ENCODE measurements around the gene ACAP1. TPM values are rescaled to one million over a fixed set of nuclear protein-coding genes. Genes with fewer than 3 reads are reported as not detected.
A peak's percentile ranks its signal among the peaks of the same experiment; 100 is the strongest.
"Not testable (repeated sequence)": the region's sequence is repeated elsewhere in the genome, so short reads cannot be mapped to it uniquely, and the experiment has no call there.

ACAP1 gene
- total and polyA plus RNA-seq, 7 experiments from 2014 or later, result 234 to 708 (median 496) TPM

GRCh38 chr17:7332600-7333069 is 3.7 kb upstream of the ACAP1 start:
- peak overlapping the region; percentile 52 to 88 (median 76) for H3K4me3 Mint-ChIP-seq
- H3K9me3 Mint-ChIP-seq; intact Hi-C loops (cut with micrococcal nuclease); H3K27me3 ChIP-seq (ENCODE audit: control insufficient read depth in 2 of 2, insufficient read depth in 2 of 2, low read length in 2 of 2); H3K36me3 ChIP-seq (ENCODE audit: control insufficient read depth in 2 of 3, insufficient read depth in 3 of 3, low read length in 3 of 3); H3K9me3 ChIP-seq (ENCODE audit: control insufficient read depth in 2 of 3, low read length in 3 of 3); ATAC-seq; H3K27me3 Mint-ChIP-seq: not testable (repeated sequence)
- peaks cover 0 to 12% (median 5%) of the 10 kb centered on the region in 5 donors for H3K36me3 Mint-ChIP-seq
- peak in 5 of 9 donors; percentile 57 to 80 (median 64) for DNase-seq
- Histone ChIP-seq H3K4me1 (ENCODE audit: control insufficient read depth in 2 of 2, insufficient read depth in 2 of 2, low read length in 2 of 2) (peaks cover 26 to 53% of the 10 kb centered on the region in 2 donors), H3K4me3 (ENCODE audit: low read length) (peak overlapping the region; percentile 19), H3K27ac (ENCODE audit: low read depth, low read length) (peak overlapping the region; percentile 55)
- ChIA-PET POLR2A (interaction anchor here (0.7 to 22.8 kb wide), 3 partner anchors 15 to 113 kb away, joined by 3 to 336 read pairs (median 98); partner anchors contain the start of genes EIF5A and GPS2), CTCF (interaction anchor here (0.9 kb wide), 1 partner anchor 23 kb away, joined by 3 read pairs; the partner anchor contains the start of gene TMEM95)
- peak overlapping the region; percentile 38 to 96 (median 92) for H3K27ac Mint-ChIP-seq
- H3K4me1 Mint-ChIP-seq, result peaks cover 53 to 82% (median 68%) of the 10 kb centered on the region in 7 donors

GRCh38 chr17:7334938-7335538 is 1.3 kb upstream of the ACAP1 start:
- H3K4me3 ChIP-seq (ENCODE audit: low read length), result no peak overlapping the region
- intact Hi-C loops (cut with micrococcal nuclease), result loop anchor here in 1 of 2 donors (5.0 kb wide), 1 partner anchor 47 kb away; the partner anchor contains the start of gene TNK1
- Mint-ChIP-seq H3K27me3 (no peaks in the 10 kb centered on the region), H3K36me3 (peaks cover 4 to 17% (median 11%) of the 10 kb centered on the region in 5 donors), H3K27ac (peak overlapping the region; percentile 84 to 100 (median 95)), H3K4me3 (peak overlapping the region; percentile 89 to 99 (median 94)), H3K9me3 (no peaks in the 10 kb centered on the region), H3K4me1 (peaks cover 51 to 81% (median 59%) of the 10 kb centered on the region in 7 donors)
- H3K27me3 ChIP-seq (ENCODE audit: control insufficient read depth in 2 of 2, insufficient read depth in 2 of 2, low read length in 2 of 2), result no peaks in the 10 kb centered on the region
- no peak for ATAC-seq
- POLR2A ChIA-PET, result interaction anchor here (0.5 to 22.8 kb wide), 11 partner anchors 10 to 352 kb away, joined by 3 to 336 read pairs (median 8); partner anchors contain the start of genes EIF5A, GPS2, PHF23 and SLC16A13
- H3K4me1 ChIP-seq (ENCODE audit: control insufficient read depth in 2 of 2, insufficient read depth in 2 of 2, low read length in 2 of 2), result peaks cover 40 to 55% of the 10 kb centered on the region in 2 donors
- no peak for DNase-seq
- CTCF ChIA-PET, result interaction anchor here (0.8 to 5.2 kb wide), 14 partner anchors 8 to 755 kb away, joined by 3 to 53 read pairs (median 12); partner anchors contain the start of genes SLC2A4, TMEM102 and TMEM95
- peak overlapping the region; percentile 81 for H3K27ac ChIP-seq (ENCODE audit: low read depth, low read length)
- H3K9me3 ChIP-seq (ENCODE audit: control insufficient read depth in 2 of 3, low read length in 3 of 3), result no peaks in the 10 kb centered on the region
- H3K36me3 ChIP-seq (ENCODE audit: control insufficient read depth in 2 of 3, insufficient read depth in 3 of 3, low read length in 3 of 3), result peaks cover 0 to 20% (median 6%) of the 10 kb centered on the region in 3 experiments

GRCh38 chr17:7335765-7336164 is 564 bp upstream of the ACAP1 start:
- not testable (repeated sequence) for ATAC-seq; H3K27me3 ChIP-seq (ENCODE audit: control insufficient read depth in 2 of 2, insufficient read depth in 2 of 2, low read length in 2 of 2); H3K9me3 ChIP-seq (ENCODE audit: control insufficient read depth in 2 of 3, low read length in 3 of 3); H3K9me3 Mint-ChIP-seq; H3K27me3 Mint-ChIP-seq; DNase-seq
- intact Hi-C loops (cut with micrococcal nuclease), result loop anchor here (1.0 to 5.0 kb wide), 10 partner anchors 10 to 100 kb away; partner anchors contain the start of genes ELP5 (in 1 of the 2), SLC2A4 (in 1 of the 2), TMEM102 (in 1 of the 2) and TNK1 (in 1 of the 2)
- Histone ChIP-seq H3K27ac (ENCODE audit: low read depth, low read length) (peak overlapping the region; percentile 81), H3K36me3 (ENCODE audit: control insufficient read depth in 2 of 3, insufficient read depth in 3 of 3, low read length in 3 of 3) (peaks cover 0 to 24% (median 11%) of the 10 kb centered on the region in 3 experiments), H3K4me1 (ENCODE audit: control insufficient read depth in 2 of 2, insufficient read depth in 2 of 2, low read length in 2 of 2) (peaks cover 36 to 48% of the 10 kb centered on the region in 2 donors), H3K4me3 (ENCODE audit: low read length) (peak overlapping the region; percentile 99)
- ChIA-PET CTCF (interaction anchor here (1.0 to 5.2 kb wide), 13 partner anchors 9 to 290 kb away, joined by 3 to 53 read pairs (median 14); partner anchors contain the start of genes SLC2A4, TMEM102 and TMEM95), POLR2A (interaction anchor here (0.7 to 22.8 kb wide), 25 partner anchors 9 to 870 kb away, joined by 3 to 336 read pairs (median 6); partner anchors contain the start of genes DVL2, EIF5A, GABARAP and GPS2)
- peaks cover 4 to 21% (median 11%) of the 10 kb centered on the region in 5 donors for H3K36me3 Mint-ChIP-seq
- peaks cover 52 to 79% (median 60%) of the 10 kb centered on the region in 7 donors for H3K4me1 Mint-ChIP-seq
- peak overlapping the region; percentile 89 to 99 (median 94) for H3K4me3 Mint-ChIP-seq
- H3K27ac Mint-ChIP-seq, result peak overlapping the region; percentile 89 to 100 (median 95)

- not testable (repeated sequence) for H3K9me3 ChIP-seq (ENCODE audit: control insufficient read depth in 2 of 3, low read length in 3 of 3); DNase-seq; H3K9me3 Mint-ChIP-seq; H3K27me3 ChIP-seq (ENCODE audit: control insufficient read depth in 2 of 2, insufficient read depth in 2 of 2, low read length in 2 of 2); ATAC-seq; H3K27me3 Mint-ChIP-seq
- Histone ChIP-seq H3K27ac (ENCODE audit: low read depth, low read length) (peak overlapping the region; percentile 81), H3K4me3 (ENCODE audit: low read length) (peak overlapping the region; percentile 99), H3K36me3 (ENCODE audit: control insufficient read depth in 2 of 3, insufficient read depth in 3 of 3, low read length in 3 of 3) (peaks cover 10 to 43% (median 21%) of the 10 kb centered on the region in 3 experiments), H3K4me1 (ENCODE audit: control insufficient read depth in 2 of 2, insufficient read depth in 2 of 2, low read length in 2 of 2) (peaks cover 26 to 35% of the 10 kb centered on the region in 2 donors)
- H3K4me1 Mint-ChIP-seq, result peaks cover 43 to 67% (median 56%) of the 10 kb centered on the region in 7 donors
- ChIA-PET CTCF (interaction anchor here (1.0 to 5.2 kb wide), 8 partner anchors 11 to 146 kb away, joined by 3 to 53 read pairs (median 16); partner anchors contain the start of genes PLSCR3, POLR2A and SLC2A4), POLR2A (interaction anchor here (0.9 to 22.8 kb wide), 20 partner anchors 8 to 497 kb away, joined by 3 to 336 read pairs (median 6); partner anchors contain the start of genes DVL2, EIF5A, GABARAP and GPS2)
- peak overlapping the region; percentile 89 to 100 (median 95) for H3K27ac Mint-ChIP-seq
- intact Hi-C loops (cut with micrococcal nuclease), result loop anchor here (1.0 to 5.0 kb wide), 5 partner anchors 8 to 57 kb away; partner anchors contain the start of genes NEURL4 (in 2 of the 2), SLC2A4 (in 1 of the 2) and TNK1 (in 1 of the 2)
- H3K36me3 Mint-ChIP-seq, result peaks cover 4 to 27% (median 17%) of the 10 kb centered on the region in 5 donors
- H3K4me3 Mint-ChIP-seq, result peak overlapping the region; percentile 89 to 99 (median 94)
Measured at GRCh38 chr17:7337600-7337999, 1.3 kb downstream of the ACAP1 start.

GRCh38 chr17:7340179-7340578 is 3.9 kb downstream of the ACAP1 start:
- no peaks in the 10 kb centered on the region for H3K27me3 ChIP-seq (ENCODE audit: control insufficient read depth in 2 of 2, insufficient read depth in 2 of 2, low read length in 2 of 2)
- Mint-ChIP-seq H3K4me3 (peak overlapping the region in 3 of 10 donors; percentile 14 to 73 (median 68)), H3K27ac (peak overlapping the region in 8 of 9 donors; percentile 5 to 87 (median 72)), H3K36me3 (peaks cover 9 to 33% (median 26%) of the 10 kb centered on the region in 5 donors), H3K4me1 (peaks cover 34 to 56% (median 44%) of the 10 kb centered on the region in 7 donors), H3K9me3 (no peaks in the 10 kb centered on the region), H3K27me3 (no peaks in the 10 kb centered on the region)
- H3K27ac ChIP-seq (ENCODE audit: low read depth, low read length), result peak overlapping the region; percentile 31
- intact Hi-C loops (cut with micrococcal nuclease), result no loop called here
- H3K4me1 ChIP-seq (ENCODE audit: control insufficient read depth in 2 of 2, insufficient read depth in 2 of 2, low read length in 2 of 2), result peaks cover 20 to 26% of the 10 kb centered on the region in 2 donors
- ChIA-PET CTCF (interaction anchor here (1.5 kb wide), 1 partner anchor 9 kb away, joined by 3 read pairs; no protein-coding TSS in a partner anchor), POLR2A (interaction anchor here (2.7 to 22.8 kb wide), 3 partner anchors 10 to 27 kb away, joined by 11 to 336 read pairs (median 11); partner anchors contain the start of genes EIF5A, GPS2 and NEURL4)
- DNase-seq (no peak), ATAC-seq (no peak)
- no peaks in the 10 kb centered on the region for H3K9me3 ChIP-seq (ENCODE audit: control insufficient read depth in 2 of 3, low read length in 3 of 3)
- no peak overlapping the region for H3K4me3 ChIP-seq (ENCODE audit: low read length)
- H3K36me3 ChIP-seq (ENCODE audit: control insufficient read depth in 2 of 3, insufficient read depth in 3 of 3, low read length in 3 of 3), result peaks cover 23 to 68% (median 32%) of the 10 kb centered on the region in 3 experiments

GRCh38 chr17:7341842-7342241 is 5.5 kb downstream of the ACAP1 start:
- H3K27ac ChIP-seq (ENCODE audit: low read depth, low read length), result no peak overlapping the region
- DNase-seq (no peak), ATAC-seq (no peak)
- ChIA-PET POLR2A (interaction anchor here (0.6 to 22.8 kb wide), 4 partner anchors 12 to 59 kb away, joined by 4 to 336 read pairs (median 8); partner anchors contain the start of genes EIF5A, GPS2 and NEURL4), CTCF (interaction anchor here (1.1 to 1.2 kb wide), 3 partner anchors 12 to 17 kb away, joined by 3 to 6 read pairs (median 5); no protein-coding TSS in a partner anchor)
- Mint-ChIP-seq H3K4me3 (no peak overlapping the region), H3K27ac (peak overlapping the region in 4 of 9 donors; percentile 48 to 87 (median 70)), H3K9me3 (no peaks in the 10 kb centered on the region), H3K36me3 (peaks cover 9 to 36% (median 26%) of the 10 kb centered on the region in 5 donors), H3K4me1 (peaks cover 24 to 48% (median 37%) of the 10 kb centered on the region in 7 donors), H3K27me3 (no peaks in the 10 kb centered on the region)
- intact Hi-C loops (cut with micrococcal nuclease), result no loop called here
- peaks cover 33 to 81% (median 43%) of the 10 kb centered on the region in 3 experiments for H3K36me3 ChIP-seq (ENCODE audit: control insufficient read depth in 2 of 3, insufficient read depth in 3 of 3, low read length in 3 of 3)
- no peaks in the 10 kb centered on the region for H3K27me3 ChIP-seq (ENCODE audit: control insufficient read depth in 2 of 2, insufficient read depth in 2 of 2, low read length in 2 of 2)
- no peak overlapping the region for H3K4me3 ChIP-seq (ENCODE audit: low read length)
- H3K9me3 ChIP-seq (ENCODE audit: control insufficient read depth in 2 of 3, low read length in 3 of 3), result no peaks in the 10 kb centered on the region
- peaks cover 9 to 16% of the 10 kb centered on the region in 2 donors for H3K4me1 ChIP-seq (ENCODE audit: control insufficient read depth in 2 of 2, insufficient read depth in 2 of 2, low read length in 2 of 2)

All from naive thymus-derived CD4-positive, alpha-beta T cell (primary cell).